ENCODE measurements around the gene OS9.

OS9 gene

DNA sequence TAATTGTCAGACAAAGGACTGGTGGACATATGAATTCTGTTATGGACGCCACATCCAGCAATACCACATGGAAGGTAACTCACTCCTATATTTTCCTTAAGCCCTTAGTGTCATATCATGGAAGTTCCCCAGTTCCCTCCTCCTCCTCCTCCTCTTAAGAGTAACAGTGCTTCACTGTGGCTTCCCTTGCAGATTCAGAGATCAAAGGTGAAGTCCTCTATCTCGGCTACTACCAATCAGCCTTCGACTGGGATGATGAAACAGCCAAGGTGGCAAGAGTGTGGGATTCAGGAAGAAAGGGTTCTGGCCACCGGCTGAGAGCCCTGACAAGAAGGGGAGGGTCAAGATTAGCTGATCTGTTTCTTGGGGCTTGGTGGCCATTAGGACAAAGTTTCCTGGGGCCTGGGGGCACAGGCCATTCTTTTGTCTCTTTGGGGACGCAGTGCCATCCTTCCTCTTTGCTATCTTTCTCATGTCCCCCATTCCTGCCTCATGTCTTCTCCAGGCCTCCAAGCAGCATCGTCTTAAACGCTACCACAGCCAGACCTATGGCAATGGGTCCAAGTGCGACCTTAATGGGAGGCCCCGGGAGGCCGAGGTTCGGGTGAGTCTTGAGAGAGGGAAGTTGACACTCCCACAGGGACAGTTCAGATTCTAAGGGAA lies 2.0 kb downstream of the OS9 start:
- H3K4me3 ChIP-seq (ENCODE audit: low read depth, low read length): no peak overlapping the region
- in situ Hi-C loops (cut with HindIII; ENCODE audit: low sequenced_read_pairs): no loop called here
- TF ChIP-seq, protein P1, sequence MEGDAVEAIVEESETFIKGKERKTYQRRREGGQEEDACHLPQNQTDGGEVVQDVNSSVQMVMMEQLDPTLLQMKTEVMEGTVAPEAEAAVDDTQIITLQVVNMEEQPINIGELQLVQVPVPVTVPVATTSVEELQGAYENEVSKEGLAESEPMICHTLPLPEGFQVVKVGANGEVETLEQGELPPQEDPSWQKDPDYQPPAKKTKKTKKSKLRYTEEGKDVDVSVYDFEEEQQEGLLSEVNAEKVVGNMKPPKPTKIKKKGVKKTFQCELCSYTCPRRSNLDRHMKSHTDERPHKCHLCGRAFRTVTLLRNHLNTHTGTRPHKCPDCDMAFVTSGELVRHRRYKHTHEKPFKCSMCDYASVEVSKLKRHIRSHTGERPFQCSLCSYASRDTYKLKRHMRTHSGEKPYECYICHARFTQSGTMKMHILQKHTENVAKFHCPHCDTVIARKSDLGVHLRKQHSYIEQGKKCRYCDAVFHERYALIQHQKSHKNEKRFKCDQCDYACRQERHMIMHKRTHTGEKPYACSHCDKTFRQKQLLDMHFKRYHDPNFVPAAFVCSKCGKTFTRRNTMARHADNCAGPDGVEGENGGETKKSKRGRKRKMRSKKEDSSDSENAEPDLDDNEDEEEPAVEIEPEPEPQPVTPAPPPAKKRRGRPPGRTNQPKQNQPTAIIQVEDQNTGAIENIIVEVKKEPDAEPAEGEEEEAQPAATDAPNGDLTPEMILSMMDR (IDR thresholded peaks at IDR 0.05; ENCODE audit: low read depth, low read length, missing control alignments): no peak
- DNase-seq (ENCODE audit: low read depth): no peak

DNA sequence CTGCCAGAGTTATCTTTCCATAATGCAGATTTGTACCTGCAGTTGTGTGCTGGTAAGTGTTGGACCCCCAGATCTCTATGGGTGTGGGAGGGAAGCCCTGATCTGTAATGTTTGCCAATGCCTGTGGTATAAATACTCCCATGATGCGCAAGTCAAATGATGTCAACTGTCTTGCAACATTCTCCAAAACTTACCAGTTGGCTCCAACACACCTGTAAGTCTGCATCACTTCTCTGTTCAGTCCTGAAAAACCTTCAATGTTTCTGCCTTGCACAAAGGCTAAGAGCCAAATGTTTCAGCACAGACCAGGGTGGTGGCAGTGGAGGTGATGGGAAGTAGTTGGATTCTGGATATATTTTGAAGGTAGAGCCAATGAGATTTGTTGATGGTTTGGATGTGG lies 3.1 kb downstream of the OS9 start:
- TF ChIP-seq, protein P1 (IDR thresholded peaks at IDR 0.05; ENCODE audit: low read depth, low read length, missing control alignments): no peak
- no peak for DNase-seq (ENCODE audit: low read depth)
- in situ Hi-C loops (cut with HindIII; ENCODE audit: low sequenced_read_pairs): no loop called here

GRCh38 chr12:57698414-57698813 lies 4.5 kb downstream of the OS9 start:
- TF ChIP-seq, protein P1 (IDR thresholded peaks at IDR 0.05; ENCODE audit: low read depth, low read length, missing control alignments): no peak
- DNase-seq (ENCODE audit: low read depth): no peak
- in situ Hi-C loops (cut with HindIII; ENCODE audit: low sequenced_read_pairs): no loop called here
- no peak overlapping the region for H3K4me3 ChIP-seq (ENCODE audit: low read depth, low read length)

More for the DNA sequence above, 3.1 kb downstream of the OS9 start:
- H3K4me3 ChIP-seq (ENCODE audit: low read depth, low read length): no peak overlapping the region

DNA sequence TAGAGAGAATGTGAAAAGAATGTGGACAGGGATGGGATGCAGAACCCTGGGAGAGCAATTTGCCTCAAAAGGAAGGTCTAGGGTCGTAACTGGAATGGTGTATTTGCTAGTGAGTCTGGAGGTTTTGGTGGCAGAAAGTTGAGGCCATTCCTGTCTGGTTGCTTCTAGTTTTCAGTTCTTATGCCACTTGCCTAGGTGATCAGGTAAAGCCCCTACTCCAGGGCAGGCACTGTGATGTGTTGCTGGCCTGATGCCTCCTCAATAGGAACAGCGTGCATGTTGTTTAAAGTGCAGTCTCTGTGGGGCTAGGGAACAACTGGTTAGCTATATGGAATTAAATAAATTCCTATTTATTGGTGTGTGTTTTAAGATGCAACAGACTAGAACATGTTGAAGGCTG lies 6.4 kb downstream of the OS9 start:
- TF ChIP-seq, protein P1 (IDR thresholded peaks at IDR 0.05; ENCODE audit: low read depth, low read length, missing control alignments): no peak
- no peak for DNase-seq (ENCODE audit: low read depth)
- in situ Hi-C loops (cut with HindIII; ENCODE audit: low sequenced_read_pairs): no loop called here
- H3K4me3 ChIP-seq (ENCODE audit: low read depth, low read length): no peak overlapping the region

GRCh38 chr12:57707250-57707649 lies 13.3 kb downstream of the OS9 start:
- TF ChIP-seq, protein P1 (IDR thresholded peaks at IDR 0.05; ENCODE audit: low read depth, low read length, missing control alignments): no peak
- in situ Hi-C loops (cut with HindIII; ENCODE audit: low sequenced_read_pairs): no loop called here
- no peak overlapping the region for H3K4me3 ChIP-seq (ENCODE audit: low read depth, low read length)
- no peak for DNase-seq (ENCODE audit: low read depth)

DNA sequence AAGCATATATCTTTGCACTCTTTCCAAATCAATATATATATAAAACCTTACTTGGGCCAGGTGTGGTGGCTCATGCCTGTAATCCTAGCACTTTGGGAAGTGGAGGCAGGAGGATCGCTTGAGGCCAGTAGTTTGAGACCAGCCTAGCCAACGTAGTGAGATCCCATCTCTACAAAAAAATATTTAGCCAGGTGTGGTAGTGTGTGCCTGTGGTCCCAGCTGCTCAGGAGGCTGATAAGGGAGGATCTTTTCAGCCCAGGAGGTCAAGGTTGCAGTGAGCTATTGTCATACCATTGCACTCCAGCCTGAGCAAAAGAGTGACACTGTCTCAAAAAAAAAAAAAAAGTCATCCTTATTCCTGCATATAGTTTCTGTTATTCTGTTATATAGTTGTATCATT lies 14.4 kb downstream of the OS9 start:
- in situ Hi-C loops (cut with HindIII; ENCODE audit: low sequenced_read_pairs): no loop called here
- TF ChIP-seq, protein P1 (IDR thresholded peaks at IDR 0.05; ENCODE audit: low read depth, low read length, missing control alignments): no peak
- no peak for DNase-seq (ENCODE audit: low read depth)
- H3K4me3 ChIP-seq (ENCODE audit: low read depth, low read length): no peak overlapping the region
